Nasal cavity respiratory epithelium epithelial cell of viscerocranial mucosa (primary cell): ENCODE results near the gene TMEM139. TPM values are rescaled to one million over a fixed set of nuclear protein-coding genes. Genes with fewer than 3 reads are reported as not detected.

Source experiments
- total RNA-seq: library from RNA; depleted of rRNA; stranded (reverse); fragments of >200 nt; gene quantifications from 2 replicates; pipeline ENCODE4 v1.2.3, GENCODE V29; 2014

TMEM139 gene
- 4.8 and 8.3 TPM in 2 replicates for total RNA-seq

DNA sequence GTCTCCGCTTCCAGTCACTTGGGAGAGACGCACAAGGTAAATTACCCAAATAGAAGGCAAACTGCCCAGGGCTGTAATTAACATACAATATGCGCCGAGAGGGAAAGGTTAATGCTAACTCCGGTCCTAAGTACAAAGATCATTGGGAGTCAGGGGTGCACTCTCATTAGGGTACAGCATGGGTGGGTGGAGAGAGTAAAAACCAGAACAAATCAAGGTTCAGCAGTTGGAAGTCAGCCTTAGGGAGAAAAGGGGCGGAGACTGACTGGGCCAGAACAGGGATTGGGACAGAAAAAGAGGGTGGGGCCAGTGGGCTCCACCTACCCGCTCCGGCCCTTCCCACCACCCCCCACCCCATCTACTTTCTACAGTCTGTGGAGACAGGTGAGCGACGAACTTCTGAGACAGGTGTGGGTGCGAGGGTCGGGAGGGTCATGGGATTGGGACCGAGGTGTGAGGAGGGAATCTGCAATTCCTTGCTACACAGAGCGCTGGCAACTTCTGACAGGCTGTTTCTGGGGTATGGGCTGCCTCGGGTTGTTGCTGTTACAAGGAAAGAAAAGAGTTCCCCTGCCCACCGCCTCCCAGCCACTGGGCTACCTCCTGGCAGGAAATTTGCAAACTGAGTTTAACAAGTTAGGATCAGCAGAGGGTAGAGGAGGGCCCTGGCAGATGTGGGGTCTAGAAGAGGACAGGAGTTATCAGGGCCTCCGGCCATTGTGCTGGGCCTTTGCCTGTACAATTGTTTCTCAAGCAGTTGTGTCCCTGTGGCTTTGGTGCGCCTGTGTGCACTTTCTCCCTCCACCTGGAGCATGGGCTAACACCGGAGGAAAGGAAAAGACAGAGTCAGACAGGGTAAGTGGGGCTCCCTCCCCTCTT, at the start of gene TMEM139:
Gene TMEM139, plus strand, starts transcription at position 368 of the 879 bp plus-strand sequence. CDS start 1,000 bp downstream, outside the sequence.

DNA sequence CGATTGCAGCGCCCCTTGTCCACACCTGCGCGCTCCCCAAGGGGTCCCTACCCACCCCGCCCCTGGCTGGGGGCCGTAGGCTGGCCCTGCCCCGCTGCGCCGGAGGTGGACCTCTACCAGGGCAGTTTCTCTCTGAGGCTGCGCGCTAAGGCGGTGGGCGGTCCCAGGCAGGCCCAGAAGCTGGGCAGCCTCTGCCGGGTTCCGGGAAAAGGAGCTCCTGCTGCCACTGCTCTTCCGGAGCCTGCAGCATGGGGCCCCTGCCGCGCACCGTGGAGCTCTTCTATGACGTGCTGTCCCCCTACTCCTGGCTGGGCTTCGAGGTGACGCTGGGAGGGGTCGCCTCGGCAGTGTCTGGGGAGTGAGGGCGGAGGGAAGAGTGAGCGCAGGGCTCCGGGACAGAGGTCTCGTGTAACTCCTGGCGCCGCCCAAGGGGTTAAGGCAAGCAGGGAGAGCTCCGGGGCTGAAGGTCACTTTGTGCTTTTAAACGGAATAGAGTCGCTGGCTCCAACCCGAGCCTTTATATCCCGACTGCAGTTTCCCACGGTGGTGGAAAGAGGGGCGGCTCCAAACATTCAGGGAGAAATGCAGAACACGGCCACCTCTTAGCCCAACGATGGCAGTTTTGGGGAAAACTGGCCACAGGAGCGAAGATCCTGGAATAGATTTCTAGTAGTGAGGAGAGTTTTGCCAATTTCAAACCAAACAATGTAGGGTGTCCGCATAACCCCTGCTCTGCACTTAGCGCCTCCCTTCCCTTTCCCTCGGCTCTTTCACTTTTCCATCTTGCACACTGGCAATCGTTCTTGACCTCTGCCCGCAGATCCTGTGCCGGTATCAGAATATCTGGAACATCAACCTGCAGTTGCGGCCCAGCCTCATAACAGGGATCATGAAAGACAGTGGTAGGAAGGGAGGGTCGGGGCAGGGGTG, 21.2 kb upstream of the TMEM139 start, which contains the start of gene GSTK1:
Gene GSTK1, plus strand, starts transcription at position 176 of the 930 bp plus-strand sequence. Its CDS starts 73 bp downstream, at position 249.

DNA sequence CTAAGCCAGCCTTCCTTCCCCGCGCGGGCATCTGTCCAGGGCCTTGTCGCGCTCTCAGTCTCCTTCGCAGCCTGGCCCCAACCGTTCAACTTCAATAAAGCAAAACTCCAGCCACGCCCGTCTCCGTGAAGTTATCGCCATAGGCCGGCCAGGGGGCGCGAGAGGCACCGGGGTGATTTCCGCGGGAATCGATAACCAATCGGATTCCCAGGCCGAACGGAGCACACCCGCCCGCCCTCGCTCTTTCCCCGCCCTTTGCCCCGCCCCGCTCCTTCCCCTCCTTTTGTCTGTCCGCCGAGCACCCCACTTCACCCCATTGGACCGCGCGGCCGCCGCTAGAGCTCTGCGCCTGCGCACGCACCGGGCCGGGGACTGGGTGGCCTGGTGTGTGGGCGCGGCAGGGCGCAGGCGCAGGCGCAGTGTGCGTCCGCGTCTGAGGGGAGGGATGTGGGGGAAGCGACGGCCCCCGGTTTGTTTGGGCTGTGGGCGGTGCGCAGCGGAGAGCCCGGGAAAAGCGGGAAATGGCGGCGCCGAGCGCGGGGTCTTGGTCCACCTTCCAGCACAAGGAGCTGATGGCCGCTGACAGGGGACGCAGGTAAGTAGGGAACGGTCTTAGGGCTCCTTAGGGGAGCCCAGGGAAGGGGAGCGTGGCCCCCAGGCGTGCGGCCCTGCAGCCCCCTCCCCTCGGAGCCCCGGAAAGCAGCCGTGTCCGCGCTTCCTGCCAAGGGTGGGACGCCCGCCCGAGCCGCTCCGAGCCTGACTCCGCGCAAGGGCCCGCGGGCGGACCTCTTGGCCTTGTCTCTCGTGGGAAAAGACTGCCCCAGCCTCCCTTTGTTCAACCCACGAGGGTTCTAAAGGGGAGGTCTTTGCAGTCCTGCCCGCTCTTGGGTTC, 3.4 kb downstream of the TMEM139 start, which contains the start of gene CASP2:
Gene CASP2, plus strand, starts transcription at position 417 of the 892 bp plus-strand sequence. Its CDS starts 105 bp downstream, at position 522.

GRCh38 chr7:143315776-143316175, 31.0 kb downstream of the TMEM139 start, which contains the start of gene CLCN1:
Gene CLCN1 (plus strand): TSS chr7:143316111. CDS start chr7:143316213, 102 bp downstream.

Other genes with a start within 250 kb of the TMEM139 start
- not detected in 2 replicates for gene OR6V1, start 232.6 kb upstream of the TMEM139 start, total RNA-seq
- 9.5 TPM in 1 of 2 replicates, not detected in the other for gene PIP, start 152.9 kb upstream of the TMEM139 start, total RNA-seq
- not detected in 2 replicates for gene TAS2R39, start 101.5 kb upstream of the TMEM139 start, total RNA-seq
- not detected in 2 replicates for gene TAS2R40, start 62.9 kb upstream of the TMEM139 start, total RNA-seq
- gene GSTK1, start 21.5 kb upstream of the TMEM139 start, total RNA-seq = 56.0 and 130 TPM in 2 replicates
- 12.3 and 30.5 TPM in 2 replicates for gene CASP2, start 3.4 kb downstream of the TMEM139 start, total RNA-seq
- 0.64 TPM in 1 of 2 replicates, not detected in the other for gene CLCN1, start 31.2 kb downstream of the TMEM139 start, total RNA-seq
- gene FAM131B, start 77.8 kb downstream of the TMEM139 start, total RNA-seq = 0.34 and 0.36 TPM in 2 replicates
- gene ZYX, start 96.4 kb downstream of the TMEM139 start, total RNA-seq = 16.1 and 85.2 TPM in 2 replicates
- gene EPHA1, start 123.9 kb downstream of the TMEM139 start, total RNA-seq = 24.3 and 53.9 TPM in 2 replicates
- not detected in 2 replicates for gene TAS2R60, start 158.5 kb downstream of the TMEM139 start, total RNA-seq
- gene TAS2R41, start 192.9 kb downstream of the TMEM139 start, total RNA-seq = 0.07 TPM in 1 of 2 replicates, not detected in the other